GM19328 (cell line): ENCODE data around the gene DIP2C.

Experiments
- ATAC-seq: cut with Tn5 transposase; IDR thresholded peaks from one replicate; pipeline ENCODE4 v1.9.1; 2021; ENCODE audit warnings: mild to moderate bottlenecking, moderate library complexity; ENCODE audit not compliant: unreplicated experiment

DIP2C gene

DNA sequence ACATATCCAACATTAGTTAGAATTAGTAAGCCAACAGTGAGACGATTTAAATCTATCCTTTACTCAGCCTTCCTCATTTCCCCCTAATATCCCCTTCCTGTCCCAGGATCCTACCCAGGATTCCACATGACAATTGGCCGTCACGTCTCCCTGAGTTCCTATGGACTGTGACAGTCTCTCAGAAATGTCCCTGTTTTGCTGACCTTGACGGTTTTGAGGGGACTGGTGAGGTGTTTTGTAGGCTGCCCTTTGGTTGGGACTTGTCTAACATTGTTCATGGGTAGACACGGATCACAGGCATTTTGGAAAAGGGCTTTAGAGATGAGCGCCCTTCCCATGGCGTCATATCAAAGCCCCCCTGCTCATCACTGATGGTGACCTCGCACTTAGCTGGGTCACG, 391.4 kb downstream of the DIP2C start:
- no peak for ATAC-seq

DNA sequence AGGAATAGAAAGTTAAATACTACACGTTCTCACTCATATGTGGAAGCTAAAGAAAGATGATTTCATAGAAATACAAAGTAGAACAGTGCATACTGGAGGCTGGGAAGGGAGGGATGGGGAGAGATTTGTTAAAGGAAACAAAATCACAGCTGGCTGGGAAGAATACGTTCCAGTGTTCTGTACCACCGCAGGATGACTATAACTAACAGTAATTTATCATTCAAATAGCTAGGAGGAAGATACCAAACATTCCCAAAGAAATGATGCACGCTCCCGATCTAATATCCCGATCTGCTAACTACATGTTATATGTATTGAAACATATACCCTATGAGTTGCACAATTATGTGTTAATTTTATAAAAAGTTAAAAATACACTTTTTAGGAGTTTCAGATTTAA, 391.9 kb downstream of the DIP2C start:
- no peak for ATAC-seq

DNA sequence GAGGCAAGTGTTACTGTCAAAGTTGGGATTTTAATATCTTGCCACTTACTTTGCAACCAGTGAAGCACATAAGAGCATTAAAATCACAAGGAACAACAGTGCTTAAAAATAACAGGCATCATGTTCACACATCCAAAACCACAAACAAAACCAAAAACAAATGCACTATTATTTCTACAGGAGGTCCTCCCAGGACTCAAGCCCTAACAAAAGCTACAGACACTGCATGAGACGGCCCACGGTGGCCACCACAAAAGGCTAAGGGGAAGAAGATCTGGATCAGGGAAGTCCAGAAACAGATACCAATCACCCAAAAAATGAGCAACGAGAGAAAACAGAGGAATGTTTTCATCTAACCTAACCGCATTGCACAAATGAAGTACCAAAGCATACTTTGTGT, 395.8 kb downstream of the DIP2C start:
- ATAC-seq = no peak

DNA sequence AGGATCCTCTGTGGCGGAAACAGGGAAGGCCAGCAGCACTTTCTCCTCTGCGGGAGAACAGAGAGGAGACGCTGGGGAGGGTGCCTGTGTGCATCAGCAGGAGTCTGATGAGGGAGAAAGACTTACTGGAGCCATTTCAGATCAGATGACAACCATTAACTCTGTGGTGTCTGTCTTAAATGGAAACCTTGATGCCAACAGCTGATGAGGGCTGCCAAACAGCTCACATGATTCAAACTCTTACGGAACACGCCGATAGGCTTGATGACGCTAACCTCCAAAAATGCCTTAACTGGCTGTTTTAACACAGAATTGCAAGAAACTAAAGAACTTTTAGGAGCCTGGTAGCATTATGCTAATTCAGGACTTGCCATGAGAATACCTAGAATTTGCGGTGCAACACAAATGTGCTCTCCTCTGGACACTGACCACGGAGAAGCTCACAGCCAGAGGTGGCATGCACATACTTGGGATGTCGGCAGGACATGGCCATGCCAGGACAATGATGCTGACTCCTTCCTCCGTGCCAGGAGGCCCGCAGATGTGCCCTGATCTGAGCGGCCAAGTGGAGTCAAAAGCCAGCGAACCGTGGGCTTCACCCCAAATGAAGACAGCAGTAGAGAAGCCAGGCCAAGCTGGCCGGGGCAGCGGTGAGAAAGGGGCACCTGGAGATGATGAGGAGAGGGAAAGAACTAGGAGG, 399.3 kb downstream of the DIP2C start:
- ATAC-seq = no peak

DNA sequence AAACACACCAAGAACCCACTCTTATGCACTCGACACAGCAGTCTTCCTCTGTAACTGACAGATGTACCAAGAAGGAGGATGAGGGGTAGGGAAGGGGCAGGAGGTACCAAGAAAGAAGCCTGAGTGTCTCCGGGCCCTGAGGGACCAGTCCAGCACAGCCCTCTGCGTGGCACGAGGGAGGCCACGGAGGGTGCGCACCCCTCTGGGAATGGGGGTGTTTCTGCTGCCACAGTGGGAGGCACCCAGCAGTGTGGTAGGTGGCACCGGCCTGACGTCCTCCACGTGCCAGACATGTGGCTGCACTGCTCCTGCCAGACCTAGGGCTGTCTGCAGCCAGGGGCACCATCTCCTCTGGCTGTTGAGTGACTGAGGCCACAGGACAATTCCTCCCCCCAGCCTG, 399.9 kb downstream of the DIP2C start:
- no peak for ATAC-seq

DNA sequence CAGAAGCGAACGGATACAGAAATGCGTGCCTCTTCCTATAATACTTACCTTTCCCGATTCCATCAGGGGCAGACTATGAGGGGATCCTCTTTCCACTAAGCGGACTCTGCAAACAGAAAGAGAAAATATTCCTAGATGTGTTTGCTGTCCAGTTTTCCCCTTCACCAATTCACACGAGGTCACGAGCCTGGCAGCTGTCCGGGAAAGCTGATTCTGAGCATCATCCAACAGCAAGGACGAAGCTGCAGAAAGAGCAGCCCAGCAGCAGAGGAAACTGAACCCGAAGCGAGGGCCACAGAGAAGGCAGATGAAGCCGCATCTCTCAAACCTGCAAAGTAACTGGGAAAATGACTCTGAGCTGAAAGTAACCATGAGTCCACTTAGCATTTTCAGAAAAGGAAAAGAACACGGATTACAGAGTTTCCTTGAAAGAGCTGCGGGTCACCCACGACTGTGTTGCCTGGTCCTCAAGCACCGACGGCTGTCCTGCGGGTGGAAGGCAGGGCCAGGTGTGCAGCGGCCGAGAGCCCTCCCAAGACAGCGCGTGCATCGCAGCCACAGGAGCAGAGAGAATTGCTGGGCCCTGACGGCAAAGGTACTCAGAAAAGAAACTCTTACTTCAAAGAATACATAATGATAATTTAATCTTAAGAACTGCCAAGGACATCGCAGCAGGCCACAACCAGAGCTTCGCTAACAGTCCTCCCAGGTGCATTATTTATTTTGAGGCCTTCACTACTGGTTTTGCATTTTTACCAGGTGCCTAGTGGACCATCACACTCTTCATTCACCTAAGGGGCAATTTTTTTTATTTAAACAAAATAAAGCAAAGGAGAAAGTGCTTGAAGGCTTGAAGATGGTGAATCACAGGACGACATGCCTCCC, 400.9 kb downstream of the DIP2C start:
- no peak for ATAC-seq

DNA sequence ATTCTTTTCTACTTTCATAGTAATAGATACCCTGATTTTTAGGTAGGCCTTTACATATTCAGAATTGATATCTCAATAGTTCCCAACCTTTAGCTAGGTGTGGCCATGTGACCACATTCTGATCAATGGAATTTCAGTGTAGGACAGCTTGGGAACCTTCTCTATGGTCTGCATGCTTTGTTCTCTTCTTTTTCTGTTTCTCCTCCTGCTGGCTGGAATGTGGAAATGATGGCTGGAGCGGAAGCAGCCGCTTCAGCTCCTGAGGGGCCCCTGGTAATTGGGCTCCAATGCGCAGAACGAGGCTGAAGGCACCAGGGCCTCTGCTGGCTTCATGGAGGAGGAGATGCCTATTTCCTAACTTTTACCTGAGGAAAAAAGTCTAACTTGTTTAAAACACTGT, 401.7 kb downstream of the DIP2C start:
- no peak for ATAC-seq

DNA sequence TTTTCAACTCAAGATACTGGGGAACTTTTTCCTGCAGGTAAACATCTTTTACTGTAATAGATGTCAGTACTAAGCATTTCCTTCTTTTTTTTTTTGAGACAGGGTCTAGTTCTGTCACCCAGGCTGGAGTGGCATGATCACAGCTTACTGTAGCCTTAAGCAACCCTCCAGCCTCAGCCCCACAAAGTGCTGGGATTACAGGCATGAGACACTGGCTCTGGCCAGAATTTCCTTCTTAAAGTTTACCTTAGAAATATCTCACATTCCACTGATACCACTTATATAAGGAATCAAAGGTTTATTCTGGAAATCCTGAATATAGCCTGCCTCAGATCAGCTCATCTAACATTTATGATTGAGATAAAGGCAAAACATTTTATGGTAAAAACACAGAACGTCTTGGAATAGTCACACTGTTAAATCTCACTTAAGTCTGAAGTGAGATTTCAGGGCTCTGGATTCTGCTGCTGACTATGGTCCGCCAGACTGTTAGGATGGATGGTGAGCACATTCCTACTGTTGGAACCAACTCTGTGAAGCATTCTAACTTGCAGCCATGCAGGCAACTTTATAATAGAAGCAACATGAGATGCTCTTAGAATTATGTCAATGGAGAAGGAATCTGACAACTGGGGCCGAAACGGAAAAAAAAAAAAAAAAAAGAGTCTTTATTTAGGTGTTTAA, 402.3 kb downstream of the DIP2C start:
- ATAC-seq = no peak

DNA sequence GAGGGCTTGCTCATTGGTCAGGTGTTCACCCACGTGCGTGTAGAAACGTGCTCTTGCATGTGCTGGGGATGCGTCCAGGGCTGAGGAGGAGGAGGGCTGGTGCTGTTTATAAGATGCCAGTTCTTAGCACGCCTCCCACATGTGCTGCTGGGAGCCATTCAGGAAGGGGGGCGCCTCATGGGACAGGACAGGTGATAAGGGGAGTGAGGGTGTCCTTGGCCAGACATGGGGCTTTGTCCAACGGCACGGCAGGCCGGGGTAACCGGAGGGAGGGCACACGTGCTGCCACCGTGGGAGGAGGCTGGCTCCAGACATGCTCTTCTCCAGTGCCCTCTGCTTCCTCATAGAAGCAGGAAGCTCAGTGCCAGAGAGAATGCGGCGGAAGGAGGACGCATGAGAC, 404.3 kb downstream of the DIP2C start:
- no peak for ATAC-seq

DNA sequence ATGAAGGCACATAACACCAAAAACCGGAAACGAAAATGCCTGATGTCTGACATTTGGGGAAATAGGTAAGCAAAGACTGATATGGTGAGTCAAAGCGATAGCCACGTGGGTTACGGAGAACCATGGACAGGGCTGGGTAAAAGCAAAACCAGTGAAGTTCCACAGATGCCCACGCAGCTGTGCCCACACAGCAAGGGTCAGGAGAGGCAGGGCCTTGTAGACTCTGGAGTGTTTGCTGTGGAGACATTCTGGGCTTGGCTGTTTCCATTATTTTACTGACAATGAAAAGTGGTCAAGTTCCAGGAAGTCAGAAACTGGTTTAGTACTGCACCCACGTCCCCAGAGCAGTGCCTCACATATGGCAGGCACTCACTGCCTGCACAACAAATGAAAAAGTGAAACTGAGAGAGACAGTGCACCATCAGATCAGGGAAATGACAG, 405.5 kb downstream of the DIP2C start:
- peak; percentile 83 for ATAC-seq

DNA sequence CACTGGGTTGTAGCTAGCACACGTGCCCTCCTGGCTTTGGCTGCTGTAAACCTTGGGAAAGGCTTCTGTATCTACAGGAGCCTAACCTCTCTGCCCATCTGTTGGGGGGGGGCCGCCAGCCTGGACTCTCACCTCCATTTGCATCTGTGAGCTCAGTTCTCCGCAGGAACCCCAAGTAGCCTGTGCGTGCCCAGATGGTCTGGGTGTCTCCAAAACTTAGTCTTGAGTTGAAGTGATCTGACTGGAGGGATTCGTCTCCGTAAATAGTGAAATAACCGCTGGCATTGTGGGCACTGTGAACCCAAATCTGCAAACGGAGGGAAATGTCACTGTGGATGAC, 406.4 kb downstream of the DIP2C start:
- ATAC-seq = no peak

DNA sequence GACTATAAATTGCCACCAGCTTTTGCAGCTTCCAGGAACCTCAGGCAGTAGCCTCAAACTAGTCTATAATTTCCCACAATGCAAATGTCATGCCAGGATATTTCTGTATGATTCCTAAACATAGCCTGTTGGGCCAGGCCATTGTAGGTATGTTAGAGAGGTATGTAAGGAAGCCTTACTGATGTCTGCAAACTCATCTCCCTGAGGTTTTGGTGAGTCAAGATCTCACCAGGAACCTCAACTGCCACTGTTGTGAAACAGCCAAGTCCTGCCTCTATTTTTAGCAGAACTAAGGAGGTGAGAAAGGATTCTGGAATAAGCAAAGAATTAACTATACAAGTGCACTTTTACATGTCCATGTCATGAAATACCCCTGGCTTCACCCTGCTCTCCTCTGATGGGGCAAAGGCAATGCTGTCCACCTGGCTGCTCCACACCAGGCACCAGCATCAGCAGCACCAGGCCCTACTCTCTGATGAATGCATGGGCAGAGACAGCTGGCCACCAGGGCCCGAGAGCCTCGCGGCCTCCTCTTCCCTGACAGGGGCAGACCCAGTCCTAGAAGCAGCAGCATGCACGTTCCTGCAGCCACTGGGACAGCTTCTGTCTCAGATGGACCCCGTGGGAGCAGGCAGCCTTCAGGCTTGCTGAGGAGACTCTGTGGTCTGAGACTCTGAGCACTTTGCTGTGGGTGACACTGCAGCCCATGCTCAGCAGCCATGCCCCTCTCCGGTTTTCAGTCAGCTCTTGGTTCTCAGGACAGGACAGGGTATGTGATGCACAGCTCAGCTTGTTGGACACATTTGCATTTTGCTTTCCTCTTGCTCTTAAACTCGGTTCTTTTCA, 407.0 kb downstream of the DIP2C start:
- ATAC-seq = no peak

DNA sequence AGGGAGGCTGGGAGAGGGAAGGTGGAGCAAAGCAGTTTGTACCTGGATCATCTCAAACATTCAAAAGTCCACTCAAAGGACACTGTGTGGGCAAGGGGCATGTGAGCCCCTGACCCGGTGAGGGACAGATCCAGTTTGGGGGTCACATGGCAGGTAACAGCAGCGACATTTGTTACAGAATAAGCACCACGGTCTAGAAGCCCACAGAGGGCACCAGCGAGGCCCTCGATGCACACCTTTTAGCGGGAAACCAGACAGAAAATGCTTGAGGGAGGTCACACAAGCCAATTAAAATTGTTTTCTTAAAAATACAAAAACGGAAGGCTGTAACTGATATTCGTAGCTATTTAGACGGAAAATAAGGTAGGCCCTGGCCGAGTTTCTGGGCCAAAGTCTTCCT, 409.8 kb downstream of the DIP2C start:
- no peak for ATAC-seq

DNA sequence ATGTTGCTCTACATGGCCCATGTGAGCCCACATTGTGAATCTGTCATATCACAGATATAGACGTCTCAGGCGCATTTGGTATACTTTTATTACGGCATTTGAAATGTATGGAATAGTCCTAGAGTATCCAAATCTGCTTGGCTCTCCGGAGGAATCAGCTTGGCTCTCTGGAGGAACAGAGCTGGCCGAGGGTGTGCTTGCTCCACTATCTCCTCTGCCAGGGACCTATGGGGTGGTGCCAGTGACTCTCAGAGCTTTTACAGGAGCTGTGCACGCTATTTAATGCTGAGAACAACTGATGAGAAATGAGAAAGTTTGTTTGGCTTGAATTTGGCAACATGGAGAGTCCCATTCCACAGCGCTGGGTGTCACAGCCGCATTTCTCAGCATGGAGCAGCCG, 410.2 kb downstream of the DIP2C start:
- no peak for ATAC-seq

DNA sequence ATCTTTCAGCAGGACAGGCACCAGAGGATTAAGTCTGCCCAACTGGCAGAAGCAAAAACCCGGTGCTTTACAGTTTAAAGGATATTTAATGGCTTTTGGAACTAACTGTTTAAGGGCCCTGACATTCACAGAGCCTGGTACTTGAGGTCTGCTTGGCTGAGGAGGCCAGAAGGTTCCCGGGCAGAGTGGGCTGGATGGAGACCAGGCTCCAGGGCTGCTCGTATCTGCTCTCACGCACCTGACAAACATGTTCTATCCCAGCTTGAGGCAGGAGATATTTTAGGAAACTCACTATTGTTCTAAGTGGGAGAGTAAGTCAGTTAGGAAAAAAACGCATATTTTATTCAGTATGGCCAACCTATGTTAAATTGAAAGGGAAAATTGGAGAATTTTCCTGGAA, 410.8 kb downstream of the DIP2C start:
- ATAC-seq = no peak

DNA sequence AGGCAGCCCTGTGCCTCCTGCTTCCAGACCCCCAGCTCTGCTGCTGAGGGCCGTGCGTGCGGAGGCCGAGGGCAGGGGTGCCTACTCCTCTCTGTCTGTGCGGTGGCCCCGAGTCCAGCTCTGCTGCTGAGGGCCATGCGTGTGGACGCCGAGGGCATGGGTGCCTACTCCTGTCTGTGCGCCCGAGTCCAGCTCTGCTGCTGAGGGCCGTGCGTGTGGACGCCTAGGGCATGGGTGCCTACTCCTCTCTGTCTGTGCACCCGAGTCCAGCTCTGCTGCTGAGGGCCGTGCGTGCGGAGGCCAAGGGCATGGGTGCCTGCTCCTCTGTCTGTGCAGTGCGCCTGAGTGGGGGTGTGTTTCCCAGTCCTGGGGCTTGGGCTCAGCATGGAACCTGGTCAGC, 411.5 kb downstream of the DIP2C start:
- no peak for ATAC-seq

DNA sequence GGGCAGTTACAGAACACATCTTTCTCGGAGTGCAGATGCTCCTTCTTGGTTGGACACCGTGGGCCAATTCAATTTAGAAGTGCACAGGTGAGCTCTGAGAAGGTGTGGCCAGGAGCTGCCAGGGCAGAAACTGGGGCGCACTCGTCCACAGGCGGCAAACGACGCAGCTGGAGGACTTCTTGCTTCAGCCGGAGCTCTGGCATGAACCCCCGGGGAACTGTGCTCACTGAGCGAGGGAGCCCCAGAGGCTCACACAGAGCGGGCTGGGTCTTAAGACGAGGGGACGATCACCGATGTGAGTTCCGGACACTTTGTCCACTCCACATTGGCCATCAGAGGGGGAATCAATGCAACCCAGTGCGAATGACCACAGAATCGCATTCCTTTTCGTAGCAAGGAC, 413.8 kb downstream of the DIP2C start:
- no peak for ATAC-seq

DNA sequence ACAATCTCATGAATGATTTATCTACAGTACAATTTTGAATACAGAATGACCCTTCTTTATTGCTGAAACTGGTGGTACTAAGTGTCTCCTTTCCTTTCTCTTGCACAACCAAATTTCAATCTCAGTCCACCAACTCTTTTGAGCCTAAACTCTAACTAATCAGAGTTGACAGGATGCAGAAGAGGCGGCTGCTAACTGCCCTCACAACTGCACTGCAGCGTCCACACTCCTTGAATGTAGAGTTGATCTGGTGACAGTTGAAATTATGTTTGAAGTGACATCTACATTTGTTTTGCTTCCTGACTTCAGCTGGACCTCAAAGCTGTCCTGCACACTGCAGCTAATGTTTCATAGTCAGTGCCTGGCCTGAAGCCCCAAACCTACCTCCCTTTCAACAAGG, 414.6 kb downstream of the DIP2C start:
- ATAC-seq = no peak

DNA sequence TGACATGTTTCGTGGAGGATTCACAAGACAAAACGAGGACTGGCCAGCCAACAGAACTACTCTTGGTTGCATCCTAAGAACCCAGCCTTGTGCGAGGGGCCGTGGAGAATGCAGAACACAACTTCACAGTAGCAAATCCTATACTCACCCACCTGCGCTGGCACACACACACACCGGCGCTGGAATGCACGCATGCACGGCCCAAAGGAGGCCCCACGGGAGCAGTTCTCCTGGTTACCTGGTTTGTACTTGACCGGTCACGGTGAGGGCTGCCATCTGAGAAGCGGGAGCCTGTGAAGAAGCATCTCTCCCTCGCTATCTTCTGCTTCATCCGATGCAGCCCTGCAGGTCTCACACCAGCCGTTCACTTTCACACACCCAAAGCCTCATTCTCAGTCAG, 416.4 kb downstream of the DIP2C start:
- ATAC-seq = no peak

DNA sequence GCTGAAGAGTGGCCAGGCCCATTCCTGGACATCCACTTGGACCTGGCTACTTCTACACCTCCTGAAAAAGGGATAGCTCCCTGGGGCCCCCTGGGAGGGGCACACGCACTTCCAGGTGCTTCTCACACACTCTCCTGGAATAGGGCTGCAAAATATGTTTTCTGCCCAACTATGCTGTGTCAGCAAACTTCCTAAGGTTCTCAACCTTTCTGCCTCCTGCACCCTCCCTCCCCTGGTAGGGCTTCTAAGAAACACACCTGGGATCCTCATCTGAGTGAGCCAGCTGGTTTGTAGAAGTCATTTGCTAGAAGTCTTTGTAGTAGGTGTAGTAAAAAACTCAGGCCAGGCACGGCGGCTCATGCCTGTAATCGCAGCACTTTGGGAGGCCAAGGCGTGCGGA, 417.7 kb downstream of the DIP2C start:
- ATAC-seq = no peak

DNA sequence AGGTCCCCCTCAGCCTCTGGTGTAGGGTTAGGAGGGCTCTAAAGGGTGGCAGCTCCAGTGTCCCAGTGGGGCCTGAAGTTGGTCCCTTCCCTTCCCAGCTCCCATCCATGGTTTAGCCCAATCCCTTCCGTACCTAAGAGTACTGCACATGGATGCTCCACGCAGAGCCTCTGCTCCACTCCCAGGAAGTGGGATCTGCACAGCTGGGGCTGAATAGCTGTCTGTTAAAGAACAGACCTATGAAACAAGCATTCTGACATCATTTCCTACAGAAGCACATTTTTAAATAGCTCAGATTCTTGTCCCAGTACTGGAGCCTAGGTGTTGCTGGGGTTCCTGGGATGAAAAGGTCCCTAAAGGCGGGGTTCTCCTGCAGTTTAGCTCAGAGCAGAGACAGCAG, 418.3 kb downstream of the DIP2C start:
- ATAC-seq = no peak
